ENCODE measurements around the gene KDELR3.

- no peak for TF ChIP-seq ASH2L (IDR thresholded peaks at IDR 0.05; ENCODE audit: low read length)
- no peak for TF ChIP-seq CEBPB (IDR thresholded peaks at IDR 0.05; ENCODE audit: low read depth, low read length)
- no peak for TF ChIP-seq ATF3 (IDR thresholded peaks at IDR 0.05; ENCODE audit: insufficient read depth, low read depth, low read length)
- TF ChIP-seq USF2 (IDR thresholded peaks at IDR 0.05; ENCODE audit: low read length) = no peak
- no peak for TF ChIP-seq POLR2A (IDR thresholded peaks at IDR 0.05; ENCODE audit: control extremely low read depth in 1 of 2, low read depth in 2 of 2, low read length in 2 of 2)
- TF ChIP-seq EP300 (IDR thresholded peaks at IDR 0.05; ENCODE audit: borderline replicate concordance in 1 of 2, low read depth in 2 of 2, low read length in 2 of 2) = no peak
- no peak for TF ChIP-seq CTCF (IDR thresholded peaks at IDR 0.05; ENCODE audit: control extremely low read depth in 1 of 3, insufficient read depth in 1 of 3, low read depth in 1 of 3, low read length in 3 of 3)
- no peak for TF ChIP-seq SRF (IDR thresholded peaks at IDR 0.05; ENCODE audit: low read depth, low read length)
- TF ChIP-seq GABPA (IDR thresholded peaks at IDR 0.05; ENCODE audit: borderline replicate concordance, insufficient read depth, low read length) = no peak
- TF ChIP-seq CTBP2 (IDR thresholded peaks at IDR 0.05; ENCODE audit: borderline replicate concordance, insufficient read depth, insufficient read length, low read length) = no peak
- TF ChIP-seq HDAC2 (IDR thresholded peaks at IDR 0.05; ENCODE audit: borderline replicate concordance in 1 of 2, low read depth in 2 of 2, low read length in 2 of 2) = no peak
- TF ChIP-seq EZH2 (IDR thresholded peaks at IDR 0.05; ENCODE audit: low read depth, low read length, severe bottlenecking) = no peak
- TF ChIP-seq ZNF274 (IDR thresholded peaks at IDR 0.05; ENCODE audit: borderline replicate concordance, extremely low read depth, low read length) = no peak
- no peak for TF ChIP-seq EGR1 (IDR thresholded peaks at IDR 0.05; ENCODE audit: borderline replicate concordance, low read depth, low read length)
Observed at GRCh38 chr22:38524429-38524828, 56.5 kb downstream of the KDELR3 start.
